Endothelial cell of umbilical vein (primary cell): ENCODE measurements around the gene ATP13A3. TPM values are rescaled to one million over a fixed set of nuclear protein-coding genes. Genes with fewer than 3 reads are reported as not detected.
"Not testable (repeated sequence)": the region's sequence is repeated elsewhere in the genome, so short reads cannot be mapped to it uniquely, and the experiment has no call there.

Source experiments
- BruUV-seq: library from RNA; stranded (reverse); fragments of 400-500 nt; replicated peaks from 2 replicates; lab custom pipeline; 2021; lab: Mats Ljungman, UMichigan
- CTCF ChIA-PET: fragments of 300-600, 350-600 bp; sonication (Branson Sonifier 250); formaldehyde crosslinking; loops from one replicate; lab custom pipeline; 2021; ENCODE audit warnings: antibody characterized with exemption, inconsistent platforms; lab: Charles Lee
- POLR2A ChIA-PET: fragments of 300-600, 350-600 bp; sonication (Branson Sonifier 250); formaldehyde crosslinking; loops from one replicate; lab custom pipeline; 2021; ENCODE audit warnings: antibody characterized with exemption, inconsistent platforms; lab: Charles Lee
- DNase-seq: peaks from one replicate; pipeline ENCODE4 v3.0.0-alpha.2; 2011; ENCODE audit warnings: low read depth, low spot score
- FAIRE-seq: peaks from 2 replicates; lab custom pipeline; 2011; peaks lifted over from hg19 to GRCh38; lab: Jason Lieb, UNC
- H2AFZ ChIP-seq: 2 replicates; pipeline ENCODE4 v1.6.0; 2012; ENCODE audit warnings: low read depth, low read length, control low read depth, inconsistent platforms
- H3K27ac ChIP-seq: 2 replicates; pipeline ENCODE4 v1.5.1; 2011; ENCODE audit warnings: low read depth, mild to moderate bottlenecking, control low read depth, low read length, moderate library complexity; ENCODE audit not compliant: insufficient read depth
- H3K27me3 ChIP-seq, 2 experiments: 2 replicates each; pipeline versions ENCODE4 v1.6.0 to v1.6.1; 2011; ENCODE audit warnings: low read length in 2 of 2, mixed read lengths in 1 of 2; ENCODE audit not compliant: control insufficient read depth in 2 of 2, insufficient read depth in 2 of 2
- H3K36me3 ChIP-seq, 2 experiments: 2 replicates in 1 of 2; 3 replicates in 1 of 2; pipeline ENCODE4 v1.5.1; 2011; ENCODE audit warnings: low read length in 2 of 2, mild to moderate bottlenecking in 1 of 2, moderate library complexity in 1 of 2; ENCODE audit not compliant: control insufficient read depth in 2 of 2, insufficient read depth in 2 of 2; ENCODE audit errors: extremely low read depth in 1 of 2
- H3K4me1 ChIP-seq: 3 replicates; pipeline ENCODE4 v1.5.1; 2011; ENCODE audit warnings: mild to moderate bottlenecking, low read length; ENCODE audit not compliant: control insufficient read depth, insufficient read depth; ENCODE audit errors: extremely low read depth
- H3K4me2 ChIP-seq: 2 replicates; pipeline ENCODE4 v1.6.1; 2011; ENCODE audit warnings: low read length, control low read depth, mixed read lengths; ENCODE audit not compliant: insufficient read depth
- H3K4me3 ChIP-seq, 3 experiments: fragments of 200-600 bp in 1 of 3; sonication (generic), shearing (Covaris generic) in 1 of 3; replicated peaks in 1 of 3; 2 replicates each; pipeline ENCODE4 v1.5.1; 2011 to 2016; ENCODE audit warnings: control low read depth in 3 of 3, low read length in 3 of 3, mild to moderate bottlenecking in 2 of 3, inconsistent platforms in 1 of 3, low read depth in 1 of 3, moderate library complexity in 1 of 3; ENCODE audit not compliant: insufficient read depth in 1 of 3
- H3K79me2 ChIP-seq: 2 replicates; pipeline ENCODE4 v1.6.0; 2012; ENCODE audit warnings: low read length, inconsistent platforms; ENCODE audit not compliant: control insufficient read depth, insufficient read depth
- H3K9ac ChIP-seq: replicated peaks from 2 replicates; pipeline ENCODE3; 2011; ENCODE audit warnings: low read length, control low read depth; ENCODE audit not compliant: insufficient read depth; ENCODE audit errors: extremely low read depth
- H3K9me1 ChIP-seq: replicated peaks from 3 replicates; pipeline ENCODE4 v1.6.0; 2011; ENCODE audit warnings: mild to moderate bottlenecking, low read length; ENCODE audit not compliant: control insufficient read depth, insufficient read depth; ENCODE audit errors: extremely low read depth
- H3K9me3 ChIP-seq: replicated peaks from 2 replicates; pipeline ENCODE4 v1.5.1; 2012; ENCODE audit warnings: low read length, inconsistent platforms; ENCODE audit not compliant: control insufficient read depth, insufficient read depth
- H4K20me1 ChIP-seq: replicated peaks from 2 replicates; pipeline ENCODE3; 2011; ENCODE audit warnings: mild to moderate bottlenecking, low read length; ENCODE audit not compliant: control insufficient read depth, insufficient read depth; ENCODE audit errors: extremely low read depth
- EZH2 ChIP-seq: IDR thresholded peaks from 2 replicates; pipeline ENCODE4 v1.6.1; 2012; ENCODE audit warnings: borderline replicate concordance, low read depth, mild to moderate bottlenecking, moderate library complexity, low read length, inconsistent platforms; ENCODE audit not compliant: severe bottlenecking
- FOS ChIP-seq: IDR thresholded peaks from 2 replicates; pipeline ENCODE4 v1.6.1; 2011; ENCODE audit warnings: mild to moderate bottlenecking, low read length, moderate library complexity, borderline replicate concordance; ENCODE audit not compliant: insufficient read depth
- GATA2 ChIP-seq: IDR thresholded peaks from 2 replicates; pipeline ENCODE4 v1.7.0; 2011; ENCODE audit warnings: low read depth, mild to moderate bottlenecking, moderate library complexity, mixed read lengths, low read length; ENCODE audit not compliant: insufficient read length, insufficient read depth
- POLR2A ChIP-seq: IDR thresholded peaks from 2 replicates; pipeline ENCODE4 v1.6.1; 2012; ENCODE audit warnings: low read depth, mild to moderate bottlenecking, control low read depth, low read length
- POLR2AphosphoS5 ChIP-seq: IDR thresholded peaks from 2 replicates; pipeline ENCODE4 v1.6.1; 2012; ENCODE audit warnings: low read depth, mild to moderate bottlenecking, control low read depth, low read length, moderate library complexity; ENCODE audit not compliant: insufficient read depth
- dilution Hi-C: fragments of 300-500 bp; cut with MboI; formaldehyde crosslinking; loops from one replicate; pipeline ENCODE4 v1.15.0; 2019; ENCODE audit warnings: low sequenced_read_pairs; ENCODE audit not compliant: extremely low pct_ligation_motif_present
- intact Hi-C: fragments of 100-400 bp; cut with micrococcal nuclease; formaldehyde crosslinking; loops from one replicate; pipeline ENCODE4 v1.10.0; 2022
- polyA plus RNA-seq, 4 experiments: library from polyadenylated mRNA; depleted of rRNA in 3 of 4; stranded (reverse) in 3 of 4; unstranded in 1 of 4; fragments of >200 nt; gene quantifications; 2 replicates each; pipeline versions ENCODE4 v1.2.1 to v1.2.3, GENCODE V29; 2011 to 2012; ENCODE audit warnings: missing spikeins in 1 of 4
- total RNA-seq: library from RNA; stranded (reverse); gene quantifications from 2 replicates; pipeline ENCODE4 v1.2.3, GENCODE V29; 2021
- TF ChIP-seq, protein P1 (sequence below), 2 donors: IDR thresholded peaks; 1 replicate in 1 of 2; 2 replicates in 1 of 2; pipeline ENCODE4 v1.5.1; 2011; ENCODE audit warnings: low read length in 2 of 2, mild to moderate bottlenecking in 2 of 2, moderate library complexity in 2 of 2, control low read depth in 1 of 2, inconsistent platforms in 1 of 2, low read depth in 1 of 2; ENCODE audit not compliant: insufficient read depth in 1 of 2; ENCODE audit errors: extremely low read depth in 1 of 2

Gene ATP13A3
- total and polyA plus RNA-seq, 2 donors (not counting 3 experiments of a cell fraction or from before 2014, with no cell fraction given) = 12.0 to 59.0 TPM

DNA sequence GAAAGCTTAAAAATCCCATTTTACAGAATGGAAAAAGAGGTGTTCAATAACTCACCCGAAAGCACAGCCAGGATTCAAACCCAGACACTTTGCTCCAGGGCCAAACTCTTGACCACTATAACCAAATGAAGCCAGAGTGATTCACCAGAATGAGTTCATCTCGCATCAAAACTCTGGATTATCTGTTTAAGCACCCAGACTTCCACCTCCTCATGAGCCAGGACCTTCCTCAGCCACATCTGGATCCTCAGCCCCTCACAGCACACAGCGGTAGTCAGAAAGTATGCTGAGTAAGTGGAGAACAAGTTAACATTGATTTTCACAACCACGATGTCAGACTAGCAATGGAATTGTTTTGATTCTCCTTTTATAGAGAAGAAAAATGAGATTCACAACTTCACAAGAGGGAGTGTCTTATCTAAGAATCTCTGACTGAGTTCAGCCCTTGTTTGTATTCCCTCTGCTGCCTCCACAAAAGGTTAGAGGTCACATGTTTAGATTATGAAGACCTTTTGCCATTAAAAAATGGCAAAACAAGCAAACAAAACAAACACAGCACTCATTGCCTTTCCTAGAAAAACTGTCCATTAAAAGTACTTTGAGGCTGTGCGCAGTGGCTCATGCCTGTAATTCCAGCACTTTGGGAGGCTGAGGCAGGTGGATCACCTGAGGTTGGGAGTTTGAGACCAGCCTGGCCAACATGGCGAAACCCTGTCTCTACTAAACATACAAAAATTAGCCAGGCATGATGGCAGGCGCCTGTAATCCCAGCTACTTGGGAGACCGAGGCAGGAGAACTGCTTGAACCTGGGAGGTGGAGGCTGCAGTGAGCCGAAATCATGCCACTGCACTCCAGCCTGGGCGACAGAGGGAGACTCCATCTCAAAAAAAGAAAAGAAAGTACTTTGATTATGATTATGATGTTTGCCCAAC is 7.5 kb upstream of the ATP13A3 start:
- H3K9ac ChIP-seq, H3K9me1 ChIP-seq, H4K20me1 ChIP-seq, BruUV-seq, H3K27ac ChIP-seq, H3K36me3 ChIP-seq, dilution Hi-C loops, H3K79me2 ChIP-seq, intact Hi-C loops, DNase-seq, H3K27me3 ChIP-seq, H3K4me2 ChIP-seq, POLR2A ChIA-PET, H3K4me3 ChIP-seq, H3K9me3 ChIP-seq: not testable (repeated sequence)
- TF ChIP-seq FOS = peak; percentile 11
- peak; percentile 57 for TF ChIP-seq GATA2
- H2AFZ ChIP-seq = peak overlapping the region; percentile 25
- CTCF ChIA-PET = interaction anchor here (1.6 kb wide), 1 partner anchor 14 kb away, joined by 7 read pairs; no protein-coding TSS in a partner anchor
- FAIRE-seq = peak; percentile 71
- peaks cover 23% of the 10 kb centered on the region for H3K4me1 ChIP-seq

DNA sequence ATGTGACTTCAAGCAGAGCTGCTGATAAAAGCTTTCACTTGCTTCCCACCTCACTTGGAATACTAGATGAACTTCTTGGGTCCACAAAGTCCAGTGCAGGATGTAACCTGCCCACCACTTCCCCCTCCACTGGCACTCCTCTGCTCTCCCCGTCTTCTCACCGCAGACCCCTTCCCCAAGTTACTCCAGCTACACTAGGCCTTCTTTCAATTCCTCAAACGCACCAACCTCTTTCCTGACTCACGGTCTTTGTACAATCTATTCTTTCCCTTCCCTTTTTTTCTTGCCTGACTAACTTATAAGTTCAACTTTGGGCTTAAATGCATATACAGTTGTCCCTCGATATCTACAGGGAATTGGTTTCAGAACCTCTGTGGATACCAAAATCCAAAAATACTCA is 5.2 kb upstream of the ATP13A3 start:
- H3K4me3 ChIP-seq = no peak overlapping the region
- H3K27me3 ChIP-seq = no peaks in the 10 kb centered on the region
- no peaks in the 10 kb centered on the region for H3K36me3 ChIP-seq
- H3K4me1 ChIP-seq = peaks cover 25% of the 10 kb centered on the region
- ChIA-PET CTCF (no interaction called here), POLR2A (no interaction called here)
- FAIRE-seq = no peak
- no peak overlapping the region for H3K4me2 ChIP-seq
- no peak for TF ChIP-seq POLR2AphosphoS5
- TF ChIP-seq FOS = no peak
- TF ChIP-seq EZH2 = no peak
- no peak for TF ChIP-seq POLR2A
- TF ChIP-seq, protein P1, sequence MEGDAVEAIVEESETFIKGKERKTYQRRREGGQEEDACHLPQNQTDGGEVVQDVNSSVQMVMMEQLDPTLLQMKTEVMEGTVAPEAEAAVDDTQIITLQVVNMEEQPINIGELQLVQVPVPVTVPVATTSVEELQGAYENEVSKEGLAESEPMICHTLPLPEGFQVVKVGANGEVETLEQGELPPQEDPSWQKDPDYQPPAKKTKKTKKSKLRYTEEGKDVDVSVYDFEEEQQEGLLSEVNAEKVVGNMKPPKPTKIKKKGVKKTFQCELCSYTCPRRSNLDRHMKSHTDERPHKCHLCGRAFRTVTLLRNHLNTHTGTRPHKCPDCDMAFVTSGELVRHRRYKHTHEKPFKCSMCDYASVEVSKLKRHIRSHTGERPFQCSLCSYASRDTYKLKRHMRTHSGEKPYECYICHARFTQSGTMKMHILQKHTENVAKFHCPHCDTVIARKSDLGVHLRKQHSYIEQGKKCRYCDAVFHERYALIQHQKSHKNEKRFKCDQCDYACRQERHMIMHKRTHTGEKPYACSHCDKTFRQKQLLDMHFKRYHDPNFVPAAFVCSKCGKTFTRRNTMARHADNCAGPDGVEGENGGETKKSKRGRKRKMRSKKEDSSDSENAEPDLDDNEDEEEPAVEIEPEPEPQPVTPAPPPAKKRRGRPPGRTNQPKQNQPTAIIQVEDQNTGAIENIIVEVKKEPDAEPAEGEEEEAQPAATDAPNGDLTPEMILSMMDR (IDR thresholded peaks at IDR 0.05; ENCODE audit: extremely low read depth in 1 of 2, insufficient read depth in 1 of 2, low read depth in 1 of 2, low read length in 2 of 2) = no peak
- no peaks in the 10 kb centered on the region for H3K79me2 ChIP-seq
- intact Hi-C loops = no loop called here
- no peak overlapping the region for H2AFZ ChIP-seq
- H3K9ac ChIP-seq = no peak overlapping the region
- no peak for DNase-seq
- no peaks in the 10 kb centered on the region for H3K9me3 ChIP-seq
- H3K27ac ChIP-seq = no peak overlapping the region
- no TSS peak for BruUV-seq
- dilution Hi-C loops = no loop called here
- H3K9me1 ChIP-seq = no peaks in the 10 kb centered on the region
- no peaks in the 10 kb centered on the region for H4K20me1 ChIP-seq
